ENCODE results near the gene PCK1. TPM values are rescaled to one million over a fixed set of nuclear protein-coding genes. Genes with fewer than 3 reads are reported as not detected.

PCK1 gene
- total and polyA plus RNA-seq, 2 of the 8 experiments (the other 6 are each of a cell fraction or from before 2014, with no cell fraction given) = not detected

- no peak for TF ChIP-seq CBX5 (IDR thresholded peaks at IDR 0.05; ENCODE audit: low read depth, low read length)
- no peak for TF ChIP-seq JUN (IDR thresholded peaks at IDR 0.05; ENCODE audit: low read depth, low read length)
Measured at GRCh38 chr20:57579331-57579897, 18.5 kb downstream of the PCK1 start (continued).

Measured in H1 (cell line).